ENCODE data around the gene PPP3R1.
A peak's percentile ranks its signal among the peaks of the same experiment; 100 is the strongest.

PPP3R1 gene

DNA sequence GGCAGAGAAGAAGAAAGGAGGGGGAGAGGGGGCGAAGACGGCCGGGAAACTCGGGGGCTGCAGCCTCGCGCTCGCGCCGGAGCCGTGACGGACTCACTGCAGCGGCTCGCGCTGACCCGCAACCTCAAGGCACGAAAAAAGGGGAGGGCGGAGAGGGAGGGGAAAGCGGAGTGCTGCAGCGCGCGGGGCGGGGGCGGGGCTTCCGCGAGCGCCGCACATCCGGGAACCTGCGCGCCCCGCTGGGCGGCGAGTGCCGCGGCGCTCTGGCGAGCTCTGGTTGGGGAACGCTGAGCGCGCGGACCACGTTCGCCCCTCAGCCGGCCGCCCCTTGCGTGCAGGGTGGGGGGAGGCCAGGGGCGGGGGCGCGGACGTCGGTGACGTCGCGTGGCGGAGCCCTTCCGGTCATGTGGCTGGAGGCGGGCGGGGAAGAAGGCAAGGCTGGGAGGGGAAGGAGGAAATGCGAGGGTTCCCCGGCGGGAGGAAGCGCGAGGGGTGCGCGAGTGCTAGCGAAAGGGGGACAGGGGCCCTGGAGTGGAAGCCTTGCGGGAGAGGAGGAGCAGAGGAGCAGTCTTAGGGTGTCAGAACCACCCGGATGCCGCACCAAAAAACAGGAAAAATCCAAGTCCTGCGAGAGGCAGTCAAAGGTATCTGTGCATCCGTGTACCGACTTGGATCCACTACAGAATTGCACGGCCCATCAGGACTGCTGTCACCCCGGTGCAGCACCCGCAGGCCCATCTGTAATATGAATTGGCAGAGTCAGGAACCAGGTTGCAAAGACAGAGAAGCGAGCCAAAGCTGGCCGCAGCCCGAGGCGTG lies at the start of gene PPP3R1:
PPP3R1 (minus strand) TSS at position 133 of the 819 bp plus-strand sequence. CDS start 405 bp downstream, outside the sequence.
- DNase-seq: peak; percentile 96

DNA sequence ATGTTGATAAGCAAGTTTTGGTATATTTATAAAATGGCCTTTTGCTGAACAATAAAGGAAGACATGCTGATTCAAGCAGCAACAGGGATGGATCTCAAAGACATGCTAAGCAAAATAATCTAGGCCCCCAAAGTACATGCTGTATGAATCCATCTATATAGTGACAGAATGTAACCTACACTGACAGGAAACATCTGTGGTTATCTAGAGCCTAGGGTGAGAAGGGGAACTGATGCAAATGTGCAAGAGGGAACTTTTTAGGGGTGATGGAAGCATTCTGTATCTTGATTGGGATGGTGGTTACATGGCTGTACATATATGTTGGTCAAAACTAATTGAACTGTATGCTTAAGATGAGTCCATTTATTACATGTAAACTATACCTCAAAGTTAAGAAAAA lies 43.2 kb upstream of the PPP3R1 start:
- DNase-seq: peak; percentile 78

- DNase-seq: no peak
These were observed 42.6 kb upstream of the PPP3R1 start for GRCh38 chr2:68294913-68295312.

DNA sequence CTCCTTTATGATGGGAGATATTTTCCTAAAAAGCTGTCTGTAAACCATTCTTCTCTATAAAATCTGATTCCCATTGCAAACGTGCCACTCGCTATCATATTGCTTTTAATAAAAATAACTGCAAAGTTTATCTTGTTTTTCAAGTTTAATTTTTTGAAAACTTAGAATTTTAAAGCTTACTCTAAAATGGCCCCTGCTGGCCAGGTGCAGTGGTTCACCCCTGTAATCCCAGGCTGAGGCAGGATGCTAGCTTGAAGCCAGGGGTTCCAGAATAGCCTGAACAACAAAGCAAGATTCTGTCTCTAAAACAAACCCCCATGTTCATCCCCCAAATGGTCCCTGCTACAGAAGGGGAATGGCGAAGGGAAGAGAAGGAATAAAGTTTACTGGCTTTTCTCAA lies 41.9 kb upstream of the PPP3R1 start:
- no peak for DNase-seq

DNA sequence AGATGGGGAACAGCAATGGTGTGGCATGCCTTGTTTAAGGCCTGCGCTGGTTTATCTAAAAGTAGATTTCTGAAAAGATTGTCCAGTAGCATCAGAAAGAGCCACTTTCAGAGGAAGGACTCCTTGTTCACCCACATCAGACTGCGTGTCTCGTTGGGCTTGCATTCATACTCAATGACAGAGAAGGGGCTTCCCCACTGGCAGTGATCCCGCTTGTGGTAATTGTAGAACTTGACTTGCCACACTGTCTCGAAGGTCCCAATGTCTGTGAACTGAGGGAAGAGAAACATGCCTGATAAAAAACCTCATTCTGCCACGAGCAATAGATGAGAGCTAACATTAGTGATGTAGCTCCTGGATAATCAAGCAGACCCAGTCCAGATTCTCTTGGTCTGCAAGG lies 41.4 kb upstream of the PPP3R1 start:
- no peak for DNase-seq

- no peak for DNase-seq
These were observed 40.7 kb upstream of the PPP3R1 start for GRCh38 chr2:68293024-68293423.

GRCh38 chr2:68292108-68292710 lies 39.9 kb upstream of the PPP3R1 start:
- DNase-seq: peak; percentile 85

DNA sequence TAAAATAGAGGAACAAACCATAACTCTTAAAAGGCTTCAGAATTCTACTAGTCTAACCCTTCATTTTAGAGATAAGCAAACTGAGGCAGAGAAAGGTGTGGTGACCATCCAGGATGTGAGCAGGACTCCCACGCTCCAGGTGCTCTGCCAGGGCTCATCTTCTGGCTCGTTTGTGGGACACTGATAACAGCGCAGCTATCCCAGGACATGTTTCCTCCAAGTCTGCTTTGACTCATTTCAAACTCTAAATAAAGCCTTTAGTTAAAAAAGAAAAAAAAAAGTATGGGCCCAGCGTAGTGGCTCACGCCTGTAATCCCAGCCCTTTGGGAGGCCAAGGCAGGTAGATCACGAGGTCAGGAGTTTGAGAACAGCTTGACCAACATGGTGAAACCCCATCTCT lies 39.0 kb upstream of the PPP3R1 start:
- peak; percentile 53 for DNase-seq

DNA sequence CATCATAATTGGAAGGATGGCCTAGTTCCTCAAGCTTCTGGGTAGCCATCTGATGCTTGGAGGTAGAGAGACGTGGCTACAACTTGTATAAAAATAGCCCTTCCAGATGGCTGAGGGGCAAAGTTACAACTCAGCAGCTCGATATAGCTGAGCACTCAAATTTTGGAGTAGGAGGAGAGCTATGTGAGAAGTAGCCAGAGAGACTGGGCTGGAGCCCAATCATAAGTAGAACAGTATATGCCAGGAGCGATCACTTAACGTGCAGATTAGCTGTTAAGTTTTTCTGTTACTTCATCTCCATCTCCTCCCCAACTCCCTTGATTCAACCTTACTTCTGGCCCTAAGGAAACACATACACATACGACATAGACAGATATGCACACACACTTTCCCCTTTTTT lies 38.6 kb upstream of the PPP3R1 start:
- DNase-seq: peak; percentile 50

- peak; percentile 91 for DNase-seq
These were observed 35.5 kb upstream of the PPP3R1 start for GRCh38 chr2:68287580-68288441.

GRCh38 chr2:68284896-68285295 lies 32.6 kb upstream of the PPP3R1 start:
- no peak for DNase-seq

- DNase-seq: peak; percentile 76
These were observed 31.1 kb upstream of the PPP3R1 start for GRCh38 chr2:68283419-68283812.

DNA sequence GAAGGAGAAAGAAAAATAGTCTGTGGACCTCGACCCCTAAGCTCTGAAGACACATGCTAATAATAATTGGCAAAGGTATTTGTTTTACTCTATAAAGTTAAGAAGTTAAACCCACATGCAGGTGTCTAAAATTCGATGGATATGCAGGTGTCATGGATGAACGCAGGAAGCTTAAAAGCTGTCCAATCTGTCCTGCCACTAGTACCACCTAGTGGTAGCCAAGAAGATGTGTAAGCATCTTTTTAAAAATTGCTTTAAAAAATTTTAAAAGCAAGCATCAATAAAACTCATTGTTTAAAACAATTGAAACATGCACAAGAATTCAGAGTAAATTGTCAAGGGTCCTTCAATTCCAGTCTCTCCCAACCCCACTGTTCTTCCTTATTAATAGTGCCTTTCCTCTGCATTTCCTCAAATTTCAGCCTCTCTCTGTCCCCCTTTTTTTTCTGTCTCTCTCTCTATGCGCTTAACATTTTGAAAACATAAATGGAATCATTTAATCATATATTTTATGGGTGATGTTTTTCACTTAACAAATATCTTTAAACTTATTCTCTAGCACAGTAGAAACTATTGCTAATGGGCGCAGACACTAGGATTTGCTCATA lies 30.6 kb upstream of the PPP3R1 start:
- DNase-seq: peak; percentile 73

GRCh38 chr2:68280796-68281195 lies 28.5 kb upstream of the PPP3R1 start:
- DNase-seq: no peak

- DNase-seq: no peak
These were observed 28.0 kb upstream of the PPP3R1 start for GRCh38 chr2:68280348-68280747.

GRCh38 chr2:68279691-68280090 lies 27.4 kb upstream of the PPP3R1 start:
- no peak for DNase-seq

GRCh38 chr2:68278169-68278568 lies 25.8 kb upstream of the PPP3R1 start:
- no peak for DNase-seq

GRCh38 chr2:68274022-68274421 lies 21.7 kb upstream of the PPP3R1 start:
- no peak for DNase-seq

GRCh38 chr2:68272246-68272994 lies 20.1 kb upstream of the PPP3R1 start:
- peak; percentile 50 for DNase-seq

DNA sequence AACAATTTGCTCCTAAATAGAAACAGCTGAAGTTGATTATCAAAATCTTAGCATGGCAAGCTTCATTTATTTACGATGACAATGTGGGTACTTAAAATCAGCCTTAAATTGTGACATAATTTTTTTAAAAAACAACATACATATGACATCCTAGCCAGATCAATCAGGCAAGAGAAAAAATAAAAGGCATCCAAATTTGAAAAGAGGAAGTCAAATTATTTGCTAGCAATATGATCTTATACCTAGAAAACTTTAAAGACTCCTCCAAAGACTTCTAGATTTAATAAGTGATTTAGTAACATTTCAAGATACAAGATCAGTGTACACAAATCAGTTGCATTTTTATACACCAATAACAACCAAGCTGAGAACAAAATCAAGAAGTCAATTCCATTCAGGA lies 14.3 kb upstream of the PPP3R1 start:
- no peak for DNase-seq

GRCh38 chr2:68263632-68264031 lies 11.3 kb upstream of the PPP3R1 start:
- DNase-seq: no peak

- no peak for DNase-seq
These were observed 6.5 kb upstream of the PPP3R1 start for GRCh38 chr2:68258851-68259250.
